ENCODE measurements around the gene GSS.
"Not testable (repeated sequence)": the region's sequence is repeated elsewhere in the genome, so short reads cannot be mapped to it uniquely, and the experiment has no call there.

GSS gene

GRCh38 chr20:34915749-34916455, 39.7 kb downstream of the GSS start:
- no peak for DNase-seq (ENCODE audit: extremely low read depth in 1 of 2, low read depth in 1 of 2)

GRCh38 chr20:34915131-34915530, 40.5 kb downstream of the GSS start:
- no peak for DNase-seq (ENCODE audit: extremely low read depth in 1 of 2, low read depth in 1 of 2)

GRCh38 chr20:34907616-34908469, 47.8 kb downstream of the GSS start:
- no peak for DNase-seq (ENCODE audit: extremely low read depth in 1 of 2, low read depth in 1 of 2)

- no peak for DNase-seq (ENCODE audit: extremely low read depth in 1 of 2, low read depth in 1 of 2)
Observed at GRCh38 chr20:34904202-34904621, 51.4 kb downstream of the GSS start.

GRCh38 chr20:34898731-34899130, 56.9 kb downstream of the GSS start:
- DNase-seq (ENCODE audit: extremely low read depth in 1 of 2, low read depth in 1 of 2), result not testable (repeated sequence)

GRCh38 chr20:34898129-34898528, 57.5 kb downstream of the GSS start:
- DNase-seq (ENCODE audit: extremely low read depth in 1 of 2, low read depth in 1 of 2), result not testable (repeated sequence)

GRCh38 chr20:34896086-34896621, 59.5 kb downstream of the GSS start:
- DNase-seq (ENCODE audit: extremely low read depth in 1 of 2, low read depth in 1 of 2), result no peak

- no peak for DNase-seq (ENCODE audit: extremely low read depth in 1 of 2, low read depth in 1 of 2)
Observed at GRCh38 chr20:34895465-34895864, 60.1 kb downstream of the GSS start.

GRCh38 chr20:34894723-34895122, 60.9 kb downstream of the GSS start:
- DNase-seq (ENCODE audit: extremely low read depth in 1 of 2, low read depth in 1 of 2), result no peak

- no peak for DNase-seq (ENCODE audit: extremely low read depth in 1 of 2, low read depth in 1 of 2)
Observed at GRCh38 chr20:34892671-34893070, 62.9 kb downstream of the GSS start.

- peak in 1 of 2 donors; percentile 40 for DNase-seq (ENCODE audit: extremely low read depth in 1 of 2, low read depth in 1 of 2)
Observed at GRCh38 chr20:34891166-34892062, 64.2 kb downstream of the GSS start.

GRCh38 chr20:34888468-34888867, 67.1 kb downstream of the GSS start:
- DNase-seq (ENCODE audit: extremely low read depth in 1 of 2, low read depth in 1 of 2), result no peak

GRCh38 chr20:34887023-34887422, 68.6 kb downstream of the GSS start:
- DNase-seq (ENCODE audit: extremely low read depth in 1 of 2, low read depth in 1 of 2), result no peak

- no peak for DNase-seq (ENCODE audit: extremely low read depth in 1 of 2, low read depth in 1 of 2)
Observed at GRCh38 chr20:34886122-34886521, 69.5 kb downstream of the GSS start.

GRCh38 chr20:34884260-34884659, 71.3 kb downstream of the GSS start:
- DNase-seq (ENCODE audit: extremely low read depth in 1 of 2, low read depth in 1 of 2), result no peak

- no peak for DNase-seq (ENCODE audit: extremely low read depth in 1 of 2, low read depth in 1 of 2)
Observed at GRCh38 chr20:34883809-34884208, 71.8 kb downstream of the GSS start.

GRCh38 chr20:34883087-34883688, 72.4 kb downstream of the GSS start:
- DNase-seq (ENCODE audit: extremely low read depth in 1 of 2, low read depth in 1 of 2), result no peak

- no peak for DNase-seq (ENCODE audit: extremely low read depth in 1 of 2, low read depth in 1 of 2)
Observed at GRCh38 chr20:34881689-34882088, 73.9 kb downstream of the GSS start.

- not testable (repeated sequence) for DNase-seq (ENCODE audit: extremely low read depth in 1 of 2, low read depth in 1 of 2)
Observed at GRCh38 chr20:34880971-34881370, 74.6 kb downstream of the GSS start.

- DNase-seq (ENCODE audit: extremely low read depth in 1 of 2, low read depth in 1 of 2), result no peak
Observed at GRCh38 chr20:34880215-34880850, 75.3 kb downstream of the GSS start.
